HG03439 (cell line): Measurements from ENCODE around the gene UCMA.
"Not testable (repeated sequence)": the region's sequence is repeated elsewhere in the genome, so short reads cannot be mapped to it uniquely, and the experiment has no call there.

Experiments used
- ATAC-seq: cut with Tn5 transposase; IDR thresholded peaks from one replicate; pipeline ENCODE4 v1.9.1; 2021; ENCODE audit warnings: mild to moderate bottlenecking, moderate library complexity; ENCODE audit not compliant: unreplicated experiment

The UCMA gene

GRCh38 chr10:13234736-13235135 lies 562 bp upstream of the UCMA start:
- ATAC-seq: not testable (repeated sequence)

- ATAC-seq: no peak
Measured at GRCh38 chr10:13233358-13233757, 816 bp downstream of the UCMA start.

DNA sequence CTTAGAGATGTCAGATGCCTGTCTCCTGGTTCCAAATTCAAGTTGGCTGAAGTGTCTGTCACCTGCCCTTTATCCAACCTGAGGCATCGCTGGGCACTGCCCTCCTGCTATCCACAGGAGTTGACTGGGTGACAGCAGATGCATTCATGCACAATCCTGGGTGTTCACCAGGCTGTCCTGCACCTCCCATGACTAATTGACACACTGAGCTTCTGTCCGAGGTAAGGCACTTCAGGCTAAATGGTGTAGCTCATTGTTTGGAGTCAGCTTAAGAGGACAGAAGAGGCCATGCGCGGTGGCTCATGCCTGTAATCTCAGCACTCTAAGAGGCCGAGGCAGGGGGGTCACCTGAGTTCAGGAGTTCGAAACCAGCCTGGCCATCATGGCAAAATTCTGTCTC lies 2.4 kb downstream of the UCMA start:
- no peak for ATAC-seq

GRCh38 chr10:13231190-13231589 lies 3.0 kb downstream of the UCMA start:
- ATAC-seq: no peak

- ATAC-seq: no peak
Measured at GRCh38 chr10:13227031-13227430, 7.1 kb downstream of the UCMA start.

- no peak for ATAC-seq
Measured at GRCh38 chr10:13225601-13226000, 8.6 kb downstream of the UCMA start.

- ATAC-seq: no peak
Measured at GRCh38 chr10:13224210-13224995, 9.8 kb downstream of the UCMA start.

GRCh38 chr10:13223241-13223640 lies 10.9 kb downstream of the UCMA start:
- ATAC-seq: no peak

DNA sequence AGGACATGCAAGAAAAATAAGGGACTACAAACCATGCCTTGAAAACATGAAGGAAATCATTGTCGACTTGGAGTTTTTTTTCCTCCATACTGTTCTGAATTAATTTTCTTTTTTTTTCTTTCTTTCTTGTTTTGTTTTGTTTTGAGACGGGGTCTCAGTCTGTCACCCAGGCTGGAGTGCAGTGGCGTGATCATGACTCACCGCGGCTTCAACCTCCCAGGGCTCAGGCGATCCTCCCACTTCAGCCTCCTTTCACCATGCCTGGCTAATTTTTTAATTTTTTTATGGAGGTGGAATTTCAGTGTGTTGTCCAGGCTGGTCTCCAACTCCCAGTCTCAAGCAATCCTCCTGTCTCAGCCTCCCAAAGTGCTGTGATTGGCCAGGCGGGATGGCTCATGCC lies 11.6 kb downstream of the UCMA start:
- ATAC-seq: no peak

DNA sequence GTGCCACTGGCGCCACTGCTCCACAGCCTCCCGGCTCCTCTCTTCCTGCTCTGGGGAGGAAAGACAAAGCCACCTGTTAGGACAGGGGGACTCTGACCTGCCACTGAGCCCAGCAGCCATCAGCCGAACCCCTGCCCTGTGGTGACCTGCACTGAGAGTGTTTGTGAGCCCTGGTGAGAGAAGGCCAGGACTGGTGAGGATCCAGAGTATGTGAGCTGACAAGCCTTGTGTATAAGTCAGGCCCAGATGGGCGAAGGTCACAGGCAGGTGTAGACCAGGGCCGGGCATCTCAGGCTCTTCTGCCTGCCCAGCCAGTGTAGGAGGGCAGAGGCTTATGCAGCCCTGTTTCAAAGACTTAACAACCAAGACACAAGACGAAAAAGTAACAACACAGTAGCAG lies 12.0 kb downstream of the UCMA start:
- ATAC-seq: no peak

GRCh38 chr10:13221572-13221971 lies 12.6 kb downstream of the UCMA start:
- ATAC-seq: no peak

DNA sequence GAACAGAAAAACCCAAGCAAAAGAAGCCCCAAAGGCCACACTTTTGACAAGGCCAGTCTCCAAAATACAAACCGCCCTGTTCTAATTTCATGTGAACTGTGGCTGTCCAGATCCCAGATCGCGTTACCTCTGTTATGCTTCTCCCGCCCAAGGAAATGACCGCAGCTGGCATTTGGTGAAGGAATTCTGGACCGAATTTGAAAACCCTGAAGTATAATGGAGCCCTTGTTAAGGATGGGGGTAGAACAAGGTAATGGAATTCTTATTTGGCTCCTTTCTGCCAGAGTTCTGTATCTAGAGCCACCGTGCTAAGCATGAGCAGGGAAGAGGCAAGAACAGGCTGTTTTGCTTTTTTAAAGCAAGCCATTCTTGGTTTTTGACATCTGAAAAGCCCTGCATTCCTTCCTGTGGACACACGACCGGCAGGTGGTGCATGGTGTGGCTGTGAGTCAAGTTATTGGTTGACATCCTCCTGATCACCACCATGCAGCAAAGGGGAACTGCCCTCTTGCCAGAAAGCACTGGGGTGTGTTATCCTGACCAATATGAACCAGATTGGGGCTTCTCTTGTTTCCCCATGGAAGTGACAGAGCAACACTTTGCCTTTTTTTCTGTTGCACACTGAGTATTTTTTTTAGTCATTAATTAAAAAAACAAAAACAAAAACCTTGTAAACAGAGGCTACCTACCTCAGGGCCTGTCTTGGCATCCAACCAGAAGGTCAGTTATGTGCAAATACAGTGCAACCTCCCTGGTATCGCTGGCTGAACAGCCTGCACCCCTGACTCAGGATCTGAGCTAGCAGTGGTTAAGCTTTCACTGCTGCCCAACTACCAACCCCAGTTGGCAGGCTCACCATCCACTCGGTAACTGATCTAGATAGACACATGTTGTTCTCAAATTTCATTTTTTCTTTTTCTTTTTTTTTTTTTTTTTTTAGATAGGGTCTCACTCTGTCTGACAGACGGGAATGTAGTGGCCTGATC lies 14.2 kb downstream of the UCMA start:
- no peak for ATAC-seq

GRCh38 chr10:13218878-13219277 lies 15.3 kb downstream of the UCMA start:
- no peak for ATAC-seq

DNA sequence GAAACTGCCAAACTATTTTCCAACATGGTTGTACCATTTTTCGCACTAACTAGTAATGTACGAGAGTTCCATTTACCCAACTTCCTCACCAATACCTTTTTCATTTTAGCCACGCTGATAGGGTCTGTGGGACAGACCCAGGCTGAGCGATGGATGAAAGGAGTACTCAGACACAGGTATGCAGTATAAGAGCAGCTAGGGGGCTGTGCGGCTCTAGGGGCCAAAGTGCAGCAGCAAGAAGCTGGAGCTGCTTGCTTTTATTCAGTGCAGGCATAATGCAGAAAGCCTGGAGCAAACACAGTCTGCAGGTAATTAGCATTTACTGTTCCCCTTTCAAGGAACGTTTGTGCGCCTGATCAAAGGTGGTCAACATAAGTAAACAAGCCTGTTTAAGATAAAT lies 21.0 kb downstream of the UCMA start:
- no peak for ATAC-seq

DNA sequence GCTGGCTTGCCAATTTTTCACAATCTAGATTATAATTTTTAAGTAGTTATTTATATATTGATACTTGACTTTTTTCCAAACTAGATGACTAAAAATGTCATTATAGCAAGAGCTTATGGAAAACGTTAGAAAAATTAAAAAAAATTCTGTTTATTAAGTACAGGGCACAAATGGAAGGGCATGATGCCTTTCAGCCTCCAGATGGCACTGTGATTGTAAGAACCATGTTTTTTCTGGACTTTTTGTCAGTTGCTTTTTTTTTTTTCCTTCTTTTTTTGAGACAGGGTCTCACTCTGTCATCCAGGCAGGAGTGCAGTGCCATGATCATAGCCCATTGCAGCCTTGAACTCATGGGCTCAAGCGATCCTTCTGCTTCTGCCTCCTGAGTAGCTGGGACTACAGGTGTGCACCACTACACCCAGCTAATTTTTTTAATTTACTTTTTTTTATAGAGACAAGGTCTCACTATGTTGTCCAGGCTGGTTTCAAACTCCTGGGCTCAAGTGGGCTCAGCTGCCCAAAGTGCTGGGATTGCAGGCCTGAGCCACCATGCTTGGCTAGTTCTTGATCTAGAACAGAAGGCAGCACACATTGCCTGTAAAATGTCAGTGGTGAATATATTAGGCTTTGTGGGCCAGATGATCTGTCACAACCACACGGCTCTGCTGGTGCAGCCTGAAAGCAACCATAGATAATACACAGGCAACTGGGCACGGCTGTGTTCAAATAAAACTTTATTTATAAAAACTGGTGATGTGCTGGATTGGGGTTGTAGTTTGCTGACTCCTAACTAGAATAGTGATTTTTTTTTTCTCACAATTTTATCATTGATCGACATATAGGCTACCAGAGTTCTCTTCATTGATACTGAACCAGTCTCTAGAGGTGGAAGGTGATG lies 27.4 kb downstream of the UCMA start:
- no peak for ATAC-seq

GRCh38 chr10:13206091-13206490 lies 28.1 kb downstream of the UCMA start:
- no peak for ATAC-seq

DNA sequence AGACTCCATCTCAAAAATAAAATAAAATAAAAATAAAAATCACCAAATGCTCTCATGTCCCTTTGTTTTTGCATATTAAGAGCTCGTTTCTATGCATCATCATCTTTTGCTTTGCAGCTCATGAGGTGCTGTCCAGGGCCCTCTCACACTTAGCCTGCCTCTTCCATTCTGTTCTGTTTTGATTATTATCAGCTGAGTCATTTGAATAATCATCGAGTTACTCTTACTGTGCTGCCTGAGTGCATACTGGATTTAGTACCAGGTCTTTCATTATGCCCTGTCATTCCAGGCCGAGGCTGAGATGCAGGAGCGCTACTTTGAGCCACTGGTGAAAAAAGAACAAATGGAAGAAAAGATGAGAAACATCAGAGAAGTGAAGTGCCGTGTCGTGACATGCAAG lies 33.0 kb downstream of the UCMA start:
- ATAC-seq: no peak

DNA sequence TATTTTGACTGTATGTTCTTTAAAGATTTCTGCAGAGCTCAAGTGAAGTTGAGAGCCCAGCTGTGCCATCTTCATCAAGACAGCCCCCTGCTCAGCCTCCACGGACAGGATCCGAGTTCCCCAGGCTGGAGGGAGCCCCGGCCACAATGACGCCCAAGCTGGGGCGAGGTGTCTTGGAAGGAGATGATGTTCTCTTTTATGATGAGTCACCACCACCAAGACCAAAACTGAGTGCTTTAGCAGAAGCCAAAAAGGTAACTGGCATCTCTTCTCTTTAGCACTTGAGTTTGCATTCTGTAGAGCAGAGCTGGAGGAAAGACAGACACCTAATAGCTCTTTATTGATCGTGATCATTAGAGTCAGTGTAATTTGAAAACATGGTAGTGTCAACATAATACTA lies 39.2 kb downstream of the UCMA start:
- ATAC-seq: no peak

DNA sequence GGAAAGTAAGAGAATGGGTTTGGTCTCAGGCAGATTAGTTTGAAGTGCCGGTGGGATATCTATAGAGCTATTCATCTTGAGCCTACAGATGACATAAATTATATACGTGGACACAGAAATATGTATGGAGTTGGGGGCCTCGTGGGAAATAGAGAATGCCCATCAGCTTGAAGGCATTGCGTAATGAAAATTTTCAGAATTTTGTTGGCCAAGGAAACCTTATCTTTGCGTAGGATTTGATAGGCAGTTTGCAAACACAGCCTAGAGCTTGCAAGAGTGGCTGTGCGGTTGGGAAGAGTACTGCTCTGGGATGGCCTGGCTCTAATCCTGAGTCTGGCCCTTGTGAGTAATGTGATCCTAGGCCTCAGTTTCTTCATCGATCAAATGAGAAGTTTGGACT lies 40.5 kb downstream of the UCMA start:
- no peak for ATAC-seq

GRCh38 chr10:13191362-13191761 lies 42.8 kb downstream of the UCMA start:
- ATAC-seq: no peak

- no peak for ATAC-seq
Measured at GRCh38 chr10:13190816-13191215, 43.4 kb downstream of the UCMA start.
